Measurements from ENCODE around the gene KLHDC7A.

DNA sequence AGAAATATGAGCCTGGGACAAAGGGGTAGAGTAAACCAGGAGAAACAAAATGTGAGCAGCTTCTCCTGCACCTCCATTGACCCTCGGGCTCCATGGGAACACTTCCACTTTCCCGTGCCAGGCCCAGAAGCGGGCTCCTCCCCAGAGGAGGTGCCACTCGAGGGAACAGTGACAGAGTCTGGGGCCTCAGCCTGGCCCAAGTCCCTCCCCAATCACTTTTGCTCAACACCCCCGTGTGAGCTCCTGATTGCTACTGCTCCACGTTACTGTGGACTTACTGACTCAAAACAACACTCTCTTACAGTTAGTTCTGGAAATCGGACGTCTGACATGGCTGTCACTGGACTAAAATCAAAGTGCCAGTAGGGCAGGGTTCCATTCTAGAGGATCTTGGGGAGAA is 17.7 kb upstream of the KLHDC7A start:
- TF ChIP-seq, protein P1, sequence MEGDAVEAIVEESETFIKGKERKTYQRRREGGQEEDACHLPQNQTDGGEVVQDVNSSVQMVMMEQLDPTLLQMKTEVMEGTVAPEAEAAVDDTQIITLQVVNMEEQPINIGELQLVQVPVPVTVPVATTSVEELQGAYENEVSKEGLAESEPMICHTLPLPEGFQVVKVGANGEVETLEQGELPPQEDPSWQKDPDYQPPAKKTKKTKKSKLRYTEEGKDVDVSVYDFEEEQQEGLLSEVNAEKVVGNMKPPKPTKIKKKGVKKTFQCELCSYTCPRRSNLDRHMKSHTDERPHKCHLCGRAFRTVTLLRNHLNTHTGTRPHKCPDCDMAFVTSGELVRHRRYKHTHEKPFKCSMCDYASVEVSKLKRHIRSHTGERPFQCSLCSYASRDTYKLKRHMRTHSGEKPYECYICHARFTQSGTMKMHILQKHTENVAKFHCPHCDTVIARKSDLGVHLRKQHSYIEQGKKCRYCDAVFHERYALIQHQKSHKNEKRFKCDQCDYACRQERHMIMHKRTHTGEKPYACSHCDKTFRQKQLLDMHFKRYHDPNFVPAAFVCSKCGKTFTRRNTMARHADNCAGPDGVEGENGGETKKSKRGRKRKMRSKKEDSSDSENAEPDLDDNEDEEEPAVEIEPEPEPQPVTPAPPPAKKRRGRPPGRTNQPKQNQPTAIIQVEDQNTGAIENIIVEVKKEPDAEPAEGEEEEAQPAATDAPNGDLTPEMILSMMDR (conservative IDR thresholded peaks at IDR 0.05), result no peak
- no peak for TF ChIP-seq EZH2 (IDR thresholded peaks at IDR 0.05; ENCODE audit: low read depth)

All from PC-9 (cell line).